Lower leg skin (tissue), 4 donors: ENCODE results near the gene FHAD1. TPM values are rescaled to one million over a fixed set of nuclear protein-coding genes. Genes with fewer than 3 reads are reported as not detected.
"Not testable (repeated sequence)": the region's sequence is repeated elsewhere in the genome, so short reads cannot be mapped to it uniquely, and the experiment has no call there.

Experiments used
- DNase-seq, 2 donors: peaks; one replicate each; pipeline ENCODE4 v3.0.0-alpha.2; 2019; ENCODE audit warnings: low spot score in 2 of 2
- H3K4me3 ChIP-seq: fragments of 200-600 bp; sonication (generic); 2 replicates; pipeline ENCODE4 v1.5.1; 2017; ENCODE audit warnings: mild to moderate bottlenecking, low read depth; ENCODE audit not compliant: poor library complexity, severe bottlenecking
- POLR2A ChIP-seq, 2 donors: fragments of 450-650 bp; IDR thresholded peaks; one replicate each; pipeline ENCODE4 v1.6.1; 2016 to 2017; ENCODE audit warnings: antibody characterized with exemption in 2 of 2, mild to moderate bottlenecking in 1 of 2, moderate library complexity in 1 of 2
- WGBS, 2 donors: methylation state at CpG; one replicate each; pipeline ENCODE4 v1.1.5; 2018; 5-methylcytosine and 5-hydroxymethylcytosine counted together
- intact Hi-C: fragments of 100-400 bp; cut with DNase I; formaldehyde crosslinking; loops from one replicate; pipeline ENCODE4 v1.15.0; 2023; ENCODE audit warnings: low total_unique reads
- total RNA-seq, 4 donors: library from RNA; depleted of rRNA; stranded (reverse); fragments of >200 nt; gene quantifications; one replicate each; pipeline ENCODE4 v1.1.0, GENCODE V29; 2016
- TF ChIP-seq, protein P1 (sequence below), 3 donors: fragments of 450-650 bp; IDR thresholded peaks; one replicate each; pipeline ENCODE4 v1.5.1; 2016; ENCODE audit warnings: antibody characterized with exemption in 3 of 3, mild to moderate bottlenecking in 3 of 3, moderate library complexity in 2 of 3

Gene FHAD1
- total RNA-seq, 4 donors from 2014 or later = 0.52 to 2.0 TPM; not detected in 2

- H3K4me3 ChIP-seq = no peak overlapping the region
- intact Hi-C loops = loop anchor here (2.0 to 10.0 kb wide), 2 partner anchors 107 to 305 kb away; no protein-coding TSS in a partner anchor
- no peak for DNase-seq
- no peak for TF ChIP-seq POLR2A (IDR thresholded peaks at IDR 0.05)
- TF ChIP-seq, protein P1, sequence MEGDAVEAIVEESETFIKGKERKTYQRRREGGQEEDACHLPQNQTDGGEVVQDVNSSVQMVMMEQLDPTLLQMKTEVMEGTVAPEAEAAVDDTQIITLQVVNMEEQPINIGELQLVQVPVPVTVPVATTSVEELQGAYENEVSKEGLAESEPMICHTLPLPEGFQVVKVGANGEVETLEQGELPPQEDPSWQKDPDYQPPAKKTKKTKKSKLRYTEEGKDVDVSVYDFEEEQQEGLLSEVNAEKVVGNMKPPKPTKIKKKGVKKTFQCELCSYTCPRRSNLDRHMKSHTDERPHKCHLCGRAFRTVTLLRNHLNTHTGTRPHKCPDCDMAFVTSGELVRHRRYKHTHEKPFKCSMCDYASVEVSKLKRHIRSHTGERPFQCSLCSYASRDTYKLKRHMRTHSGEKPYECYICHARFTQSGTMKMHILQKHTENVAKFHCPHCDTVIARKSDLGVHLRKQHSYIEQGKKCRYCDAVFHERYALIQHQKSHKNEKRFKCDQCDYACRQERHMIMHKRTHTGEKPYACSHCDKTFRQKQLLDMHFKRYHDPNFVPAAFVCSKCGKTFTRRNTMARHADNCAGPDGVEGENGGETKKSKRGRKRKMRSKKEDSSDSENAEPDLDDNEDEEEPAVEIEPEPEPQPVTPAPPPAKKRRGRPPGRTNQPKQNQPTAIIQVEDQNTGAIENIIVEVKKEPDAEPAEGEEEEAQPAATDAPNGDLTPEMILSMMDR (IDR thresholded peaks at IDR 0.05) = no peak
- 76 to 81% methylated on average over 17 of the region's 19 CpGs for WGBS, 2 donors
Measured at GRCh38 chr1:15429701-15430149, 182.7 kb downstream of the FHAD1 start.

- no peak overlapping the region for H3K4me3 ChIP-seq
- 58 to 62% methylated on average over 19 of the region's 19 CpGs for WGBS, 2 donors
- DNase-seq = peak; percentile 49 to 95
- intact Hi-C loops = no loop called here
- TF ChIP-seq POLR2A (IDR thresholded peaks at IDR 0.05) = no peak
- TF ChIP-seq, protein P1 (IDR thresholded peaks at IDR 0.05) = peak in 1 of 3 donors; percentile 68
Measured at GRCh38 chr1:15430787-15431570, 184.0 kb downstream of the FHAD1 start.

DNA sequence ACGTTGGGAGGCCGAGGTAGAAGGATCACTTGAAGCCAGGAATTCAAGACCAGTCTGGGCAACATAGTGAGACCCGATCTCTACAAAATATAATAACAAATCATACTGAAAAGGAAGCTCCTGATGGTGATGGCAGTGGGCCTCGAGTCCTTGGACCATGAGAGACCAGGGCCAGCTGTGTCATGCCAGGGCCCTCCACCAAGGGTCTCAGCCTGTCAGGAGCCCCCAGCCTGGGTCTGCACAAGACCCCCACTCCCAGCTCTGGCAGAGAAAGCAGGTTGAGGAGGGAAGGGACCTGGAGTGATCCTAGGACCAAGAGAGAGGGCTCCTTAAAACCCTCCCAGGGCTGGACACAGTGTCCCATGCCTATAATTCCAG, 184.5 kb downstream of the FHAD1 start:
- intact Hi-C loops = no loop called here
- H3K4me3 ChIP-seq = no peak overlapping the region
- TF ChIP-seq POLR2A (IDR thresholded peaks at IDR 0.05) = no peak
- TF ChIP-seq, protein P1 (IDR thresholded peaks at IDR 0.05) = no peak
- 81 to 83% methylated on average over 4 of the region's 4 CpGs for WGBS, 2 donors
- no peak for DNase-seq

- WGBS, 2 donors = 78 to 83% methylated on average over 9 of the region's 9 CpGs
- TF ChIP-seq, protein P1 (IDR thresholded peaks at IDR 0.05) = no peak
- no peak for TF ChIP-seq POLR2A (IDR thresholded peaks at IDR 0.05)
- H3K4me3 ChIP-seq = no peak overlapping the region
- intact Hi-C loops = no loop called here
- no peak for DNase-seq
Measured at GRCh38 chr1:15432324-15432723, 185.3 kb downstream of the FHAD1 start.

- WGBS, 2 donors = 78 to 87% methylated on average over 9 of the region's 9 CpGs
Measured at GRCh38 chr1:15433471-15433870, 186.4 kb downstream of the FHAD1 start.

GRCh38 chr1:15434739-15435138, 187.7 kb downstream of the FHAD1 start:
- H3K4me3 ChIP-seq, intact Hi-C loops, DNase-seq: not testable (repeated sequence)
- WGBS, 2 donors = 63 to 65% methylated on average over 8 of the region's 8 CpGs

More at GRCh38 chr1:15433471-15433870, 186.4 kb downstream of the FHAD1 start:
- no peak for DNase-seq
- TF ChIP-seq POLR2A (IDR thresholded peaks at IDR 0.05) = no peak
- TF ChIP-seq, protein P1 (IDR thresholded peaks at IDR 0.05) = no peak
- intact Hi-C loops = no loop called here
- H3K4me3 ChIP-seq = no peak overlapping the region
